HepG2 (cell line): ENCODE results near the gene FSTL1. TPM values are rescaled to one million over a fixed set of nuclear protein-coding genes. Genes with fewer than 3 reads are reported as not detected.

ENCODE experiments used
- BORCS8-MEF2B ChIP-seq: sonication (generic); formaldehyde crosslinking; IDR thresholded peaks from 2 replicates; pipeline ENCODE4 v1.8.0; 2022; ENCODE audit warnings: mild to moderate bottlenecking, missing genetic modification reagents
- KLF16 ChIP-seq, 2 experiments: sonication (generic) in 1 of 2; formaldehyde crosslinking in 1 of 2; IDR thresholded peaks; 2 replicates each; pipeline versions ENCODE4 v1.6.1 to v1.8.0; 2016 to 2023; ENCODE audit warnings: missing genetic modification reagents in 2 of 2, missing compliant biosample characterization in 1 of 2
- PHF5A ChIP-seq: IDR thresholded peaks from one replicate; pipeline ENCODE4 v1.6.1; 2018; ENCODE audit warnings: low read depth, missing genetic modification reagents; ENCODE audit not compliant: unreplicated experiment
- RFXANK ChIP-seq: IDR thresholded peaks from 2 replicates; pipeline ENCODE4 v1.6.1; 2016
- SMAD3 ChIP-seq: sonication (generic); formaldehyde crosslinking; IDR thresholded peaks from 2 replicates; pipeline ENCODE4 v1.4.0; 2020; ENCODE audit warnings: missing genetic modification reagents
- SOX6 ChIP-seq, 2 experiments: fragments of 450-650 bp in 1 of 2; sonication (generic) in 1 of 2; formaldehyde crosslinking in 1 of 2; IDR thresholded peaks; 2 replicates each; pipeline versions ENCODE4 v1.4.0 to v1.6.1; 2017 to 2020; ENCODE audit warnings: antibody characterized with exemption in 1 of 2, mild to moderate bottlenecking in 1 of 2, missing genetic modification reagents in 1 of 2
- ZBTB40 ChIP-seq, 2 experiments: fragments of 450-650 bp in 1 of 2; sonication (generic) in 1 of 2; formaldehyde crosslinking in 1 of 2; IDR thresholded peaks; 2 replicates each; pipeline versions ENCODE4 v1.6.1 to v1.8.0; 2016 to 2022; ENCODE audit warnings: antibody characterized with exemption in 1 of 2, mild to moderate bottlenecking in 1 of 2, missing genetic modification reagents in 1 of 2
- ZEB1 ChIP-seq: IDR thresholded peaks from 2 replicates; pipeline ENCODE4 v1.6.1; 2012; ENCODE audit warnings: mild to moderate bottlenecking, low read depth, inconsistent platforms; ENCODE audit not compliant: insufficient replicate concordance
- ZFP36L1 ChIP-seq: sonication (generic); formaldehyde crosslinking; IDR thresholded peaks from 2 replicates; pipeline ENCODE4 v1.8.0; 2022; ENCODE audit warnings: mild to moderate bottlenecking, missing genetic modification reagents, moderate library complexity
- ZFP37 ChIP-seq: sonication (generic); formaldehyde crosslinking; IDR thresholded peaks from 2 replicates; pipeline ENCODE4 v1.4.0; 2020; ENCODE audit warnings: missing genetic modification reagents, borderline replicate concordance
- ZNF557 ChIP-seq: sonication (generic); formaldehyde crosslinking; IDR thresholded peaks from 2 replicates; pipeline ENCODE4 v1.4.0; 2020; ENCODE audit warnings: missing genetic modification reagents
- ZNF563 ChIP-seq: sonication (generic); formaldehyde crosslinking; IDR thresholded peaks from 2 replicates; pipeline ENCODE4 v1.8.0; 2022; ENCODE audit warnings: mild to moderate bottlenecking, moderate library complexity, missing genetic modification reagents
- ZNF766 ChIP-seq: sonication (generic); formaldehyde crosslinking; IDR thresholded peaks from 2 replicates; pipeline ENCODE4 v1.5.0; 2020; ENCODE audit warnings: missing genetic modification reagents, borderline replicate concordance
- polyA plus RNA-seq, 8 experiments: library from polyadenylated mRNA; depleted of rRNA in 3 of 8; stranded (reverse) in 7 of 8; unstranded in 1 of 8; fragments of >200 nt; fragmentation: Illumina TruSeq in 4 of 8; extraction: Trizol in 4 of 8; gene quantifications; 2 replicates each; pipeline versions ENCODE4 v1.2.1 to v1.2.3, GENCODE V29; 2011 to 2016; ENCODE audit warnings: low read depth in 4 of 8, missing spikeins in 1 of 8, mixed read lengths in 1 of 8; ENCODE audit not compliant: insufficient read depth in 1 of 8
- total RNA-seq, 5 experiments: library from RNA; depleted of rRNA; stranded (reverse); fragments of >200 nt; fragmentation: Illumina TruSeq; extraction: Trizol; gene quantifications; 2 replicates each; pipeline ENCODE4 v1.2.3, GENCODE V29; 2016; ENCODE audit warnings: low read depth in 1 of 5
- TF ChIP-seq, protein P1 (sequence below): sonication (generic); formaldehyde crosslinking; IDR thresholded peaks from 2 replicates; pipeline ENCODE4 v1.5.0; 2020; ENCODE audit warnings: missing genetic modification reagents
- TF ChIP-seq, protein P2 (sequence below): sonication (generic); formaldehyde crosslinking; IDR thresholded peaks from 2 replicates; pipeline ENCODE4 v1.4.0; 2020; ENCODE audit warnings: missing genetic modification reagents
- TF ChIP-seq, protein P3 (sequence below): sonication (generic); formaldehyde crosslinking; IDR thresholded peaks from 2 replicates; pipeline ENCODE4 v1.8.1; 2023; ENCODE audit warnings: missing genetic modification reagents, mild to moderate bottlenecking, borderline replicate concordance

Gene FSTL1
- total and polyA plus RNA-seq, 2 of the 13 experiments (the other 11 are each of a cell fraction or from before 2014, with no cell fraction given), result 0.07 to 0.29 TPM

- TF ChIP-seq ZFP36L1 (CRISPR knock-in tag) (no peak), SOX6 (IDR thresholded peaks at IDR 0.05) (no peak), SOX6 (CRISPR knock-in tag; IDR thresholded peaks at IDR 0.05) (no peak), ZBTB40 (IDR thresholded peaks at IDR 0.05) (no peak), ZBTB40 (CRISPR knock-in tag; IDR thresholded peaks at IDR 0.05) (no peak), KLF16 (CRISPR knock-in tag; IDR thresholded peaks at IDR 0.05) (peak in 1 of 2 experiments; percentile 24; a peak in 1 of 4 replicates), PHF5A (no peak), BORCS8-MEF2B (CRISPR knock-in tag) (no peak), ZNF557 (CRISPR knock-in tag) (no peak), RFXANK (CRISPR knock-in tag) (no peak), ZNF766 (CRISPR knock-in tag) (no peak), ZNF563 (no peak), ZEB1 (peak; percentile 9), ZFP37 (no peak), SMAD3 (0 out of 2 replicates have a peak, but pooled peaks have one; percentile 5)
- TF ChIP-seq, protein P1, sequence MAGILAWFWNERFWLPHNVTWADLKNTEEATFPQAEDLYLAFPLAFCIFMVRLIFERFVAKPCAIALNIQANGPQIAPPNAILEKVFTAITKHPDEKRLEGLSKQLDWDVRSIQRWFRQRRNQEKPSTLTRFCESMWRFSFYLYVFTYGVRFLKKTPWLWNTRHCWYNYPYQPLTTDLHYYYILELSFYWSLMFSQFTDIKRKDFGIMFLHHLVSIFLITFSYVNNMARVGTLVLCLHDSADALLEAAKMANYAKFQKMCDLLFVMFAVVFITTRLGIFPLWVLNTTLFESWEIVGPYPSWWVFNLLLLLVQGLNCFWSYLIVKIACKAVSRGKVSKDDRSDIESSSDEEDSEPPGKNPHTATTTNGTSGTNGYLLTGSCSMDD (CRISPR knock-in tag), result no peak
- TF ChIP-seq, protein P2, sequence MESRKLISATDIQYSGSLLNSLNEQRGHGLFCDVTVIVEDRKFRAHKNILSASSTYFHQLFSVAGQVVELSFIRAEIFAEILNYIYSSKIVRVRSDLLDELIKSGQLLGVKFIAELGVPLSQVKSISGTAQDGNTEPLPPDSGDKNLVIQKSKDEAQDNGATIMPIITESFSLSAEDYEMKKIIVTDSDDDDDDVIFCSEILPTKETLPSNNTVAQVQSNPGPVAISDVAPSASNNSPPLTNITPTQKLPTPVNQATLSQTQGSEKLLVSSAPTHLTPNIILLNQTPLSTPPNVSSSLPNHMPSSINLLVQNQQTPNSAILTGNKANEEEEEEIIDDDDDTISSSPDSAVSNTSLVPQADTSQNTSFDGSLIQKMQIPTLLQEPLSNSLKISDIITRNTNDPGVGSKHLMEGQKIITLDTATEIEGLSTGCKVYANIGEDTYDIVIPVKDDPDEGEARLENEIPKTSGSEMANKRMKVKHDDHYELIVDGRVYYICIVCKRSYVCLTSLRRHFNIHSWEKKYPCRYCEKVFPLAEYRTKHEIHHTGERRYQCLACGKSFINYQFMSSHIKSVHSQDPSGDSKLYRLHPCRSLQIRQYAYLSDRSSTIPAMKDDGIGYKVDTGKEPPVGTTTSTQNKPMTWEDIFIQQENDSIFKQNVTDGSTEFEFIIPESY (CRISPR knock-in tag), result no peak
- TF ChIP-seq, protein P3, sequence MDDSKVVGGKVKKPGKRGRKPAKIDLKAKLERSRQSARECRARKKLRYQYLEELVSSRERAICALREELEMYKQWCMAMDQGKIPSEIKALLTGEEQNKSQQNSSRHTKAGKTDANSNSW (CRISPR knock-in tag), result 0 out of 2 replicates have a peak, but pooled peaks have one; percentile 35
These were observed 102.5 kb downstream of the FSTL1 start (continued) for GRCh38 chr3:120348065-120348990.
